Vagina (tissue), 2 donors: ENCODE results near the gene C9orf78.

ENCODE experiments used
- CTCF ChIP-seq, 3 experiments: fragments of 450-650 bp in 2 of 3; fragments of 200-600 bp in 1 of 3; sonication (generic) in 1 of 3; IDR thresholded peaks; one replicate each; pipeline ENCODE4 v1.5.1; 2017 to 2019; ENCODE audit warnings: antibody characterized with exemption in 3 of 3, mild to moderate bottlenecking in 2 of 3, moderate library complexity in 2 of 3
- POLR2AphosphoS5 ChIP-seq, 2 donors: sonication (generic); formaldehyde crosslinking; IDR thresholded peaks; one replicate each; pipeline ENCODE4 v1.9.0; 2017; ENCODE audit warnings: antibody characterized with exemption in 2 of 2, mild to moderate bottlenecking in 2 of 2, low read depth in 1 of 2; ENCODE audit not compliant: insufficient read depth in 1 of 2

DNA sequence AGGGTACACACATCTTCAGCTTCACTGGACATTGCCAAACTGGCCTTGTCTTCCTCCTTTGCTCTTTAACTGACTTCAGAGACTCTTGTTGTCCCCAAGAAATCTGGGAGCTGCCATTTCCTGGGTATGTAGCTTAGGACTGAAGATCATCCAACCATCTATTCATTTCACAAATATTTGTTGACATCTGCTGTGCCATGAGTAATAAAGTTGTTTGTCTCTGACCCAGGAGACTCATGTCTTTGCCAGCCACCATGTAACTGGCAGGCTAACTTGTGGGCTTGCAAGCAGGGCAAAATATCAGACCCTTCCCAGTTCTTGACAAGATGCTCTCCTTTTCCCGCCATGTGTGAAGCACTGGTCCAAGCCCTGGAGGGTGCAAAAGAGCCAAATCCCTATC lies 49.2 kb downstream of the C9orf78 start:
- no peak for TF ChIP-seq POLR2AphosphoS5 (IDR thresholded peaks at IDR 0.05; ENCODE audit: insufficient read depth in 1 of 2, low read depth in 1 of 2)
- no peak for TF ChIP-seq CTCF (IDR thresholded peaks at IDR 0.05)
